ENCODE measurements around the gene VEPH1.
"Not testable (repeated sequence)": the region's sequence is repeated elsewhere in the genome, so short reads cannot be mapped to it uniquely, and the experiment has no call there.

The VEPH1 gene

GRCh38 chr3:157324869-157325268 lies 178.3 kb downstream of the VEPH1 start:
- H3K27ac ChIP-seq (ENCODE audit: low read length); H3K36me3 ChIP-seq (ENCODE audit: control insufficient read depth in 2 of 2, insufficient read depth in 2 of 2, low read length in 2 of 2); H3K27me3 ChIP-seq (ENCODE audit: control insufficient read depth in 1 of 2, insufficient read depth in 2 of 2, low read length in 2 of 2); H3K9me3 ChIP-seq (ENCODE audit: control insufficient read depth in 2 of 2, low read length in 2 of 2); H3K9ac ChIP-seq (ENCODE audit: low read length in 2 of 2); H3K4me3 ChIP-seq (ENCODE audit: low read length in 2 of 2); H3K4me1 ChIP-seq (ENCODE audit: control insufficient read depth, insufficient read depth, low read length): not testable (repeated sequence)

- no peaks in the 10 kb centered on the region for H3K27me3 ChIP-seq (ENCODE audit: control insufficient read depth in 1 of 2, insufficient read depth in 2 of 2, low read length in 2 of 2)
- H3K27ac ChIP-seq (ENCODE audit: low read length), result no peak overlapping the region
- H3K4me1 ChIP-seq (ENCODE audit: control insufficient read depth, insufficient read depth, low read length), result no peaks in the 10 kb centered on the region
- no peaks in the 10 kb centered on the region for H3K9me3 ChIP-seq (ENCODE audit: control insufficient read depth in 2 of 2, low read length in 2 of 2)
- no peak overlapping the region for H3K4me3 ChIP-seq (ENCODE audit: low read length in 2 of 2)
- H3K9ac ChIP-seq (ENCODE audit: low read length in 2 of 2), result no peak overlapping the region
- no peaks in the 10 kb centered on the region for H3K36me3 ChIP-seq (ENCODE audit: control insufficient read depth in 2 of 2, insufficient read depth in 2 of 2, low read length in 2 of 2)
These were observed 179.9 kb downstream of the VEPH1 start for GRCh38 chr3:157323360-157323759.

- H3K9me3 ChIP-seq (ENCODE audit: control insufficient read depth in 2 of 2, low read length in 2 of 2), result no peaks in the 10 kb centered on the region
- H3K36me3 ChIP-seq (ENCODE audit: control insufficient read depth in 2 of 2, insufficient read depth in 2 of 2, low read length in 2 of 2), result no peaks in the 10 kb centered on the region
- no peaks in the 10 kb centered on the region for H3K4me1 ChIP-seq (ENCODE audit: control insufficient read depth, insufficient read depth, low read length)
- no peak overlapping the region for H3K4me3 ChIP-seq (ENCODE audit: low read length in 2 of 2)
- H3K27me3 ChIP-seq (ENCODE audit: control insufficient read depth in 1 of 2, insufficient read depth in 2 of 2, low read length in 2 of 2), result no peaks in the 10 kb centered on the region
- no peak overlapping the region for H3K27ac ChIP-seq (ENCODE audit: low read length)
- no peak overlapping the region for H3K9ac ChIP-seq (ENCODE audit: low read length in 2 of 2)
These were observed 183.5 kb downstream of the VEPH1 start for GRCh38 chr3:157319672-157320071.

- Histone ChIP-seq H3K9me3 (ENCODE audit: control insufficient read depth in 2 of 2, low read length in 2 of 2) (no peaks in the 10 kb centered on the region), H3K4me3 (ENCODE audit: low read length in 2 of 2) (no peak overlapping the region), H3K4me1 (ENCODE audit: control insufficient read depth, insufficient read depth, low read length) (no peaks in the 10 kb centered on the region), H3K27ac (ENCODE audit: low read length) (no peak overlapping the region), H3K27me3 (ENCODE audit: control insufficient read depth in 1 of 2, insufficient read depth in 2 of 2, low read length in 2 of 2) (no peaks in the 10 kb centered on the region), H3K9ac (ENCODE audit: low read length in 2 of 2) (no peak overlapping the region), H3K36me3 (ENCODE audit: control insufficient read depth in 2 of 2, insufficient read depth in 2 of 2, low read length in 2 of 2) (no peaks in the 10 kb centered on the region)
These were observed 184.5 kb downstream of the VEPH1 start for GRCh38 chr3:157318639-157319288.

DNA sequence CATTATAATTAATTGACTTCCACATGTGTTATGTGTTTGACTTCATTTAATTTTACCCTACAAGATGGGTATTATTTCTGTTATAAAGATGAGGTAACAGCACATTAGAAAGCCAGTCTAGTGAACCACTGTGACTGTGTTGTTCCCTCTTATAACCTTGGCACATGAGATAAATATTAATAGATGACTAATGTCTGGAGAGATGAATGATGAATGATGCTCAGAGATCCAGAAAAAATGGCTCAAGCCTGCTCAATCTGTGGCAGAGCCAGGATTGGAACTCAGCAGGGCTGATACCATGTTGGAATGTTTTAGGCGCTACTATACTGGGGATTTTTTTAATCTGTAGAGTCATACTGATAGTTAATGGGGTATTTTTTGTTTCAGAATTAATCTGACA lies 185.3 kb downstream of the VEPH1 start:
- Histone ChIP-seq H3K9ac (ENCODE audit: low read length in 2 of 2) (no peak overlapping the region), H3K4me3 (ENCODE audit: low read length in 2 of 2) (no peak overlapping the region), H3K27ac (ENCODE audit: low read length) (no peak overlapping the region), H3K27me3 (ENCODE audit: control insufficient read depth in 1 of 2, insufficient read depth in 2 of 2, low read length in 2 of 2) (no peaks in the 10 kb centered on the region), H3K4me1 (ENCODE audit: control insufficient read depth, insufficient read depth, low read length) (no peaks in the 10 kb centered on the region), H3K9me3 (ENCODE audit: control insufficient read depth in 2 of 2, low read length in 2 of 2) (no peaks in the 10 kb centered on the region), H3K36me3 (ENCODE audit: control insufficient read depth in 2 of 2, insufficient read depth in 2 of 2, low read length in 2 of 2) (no peaks in the 10 kb centered on the region)

DNA sequence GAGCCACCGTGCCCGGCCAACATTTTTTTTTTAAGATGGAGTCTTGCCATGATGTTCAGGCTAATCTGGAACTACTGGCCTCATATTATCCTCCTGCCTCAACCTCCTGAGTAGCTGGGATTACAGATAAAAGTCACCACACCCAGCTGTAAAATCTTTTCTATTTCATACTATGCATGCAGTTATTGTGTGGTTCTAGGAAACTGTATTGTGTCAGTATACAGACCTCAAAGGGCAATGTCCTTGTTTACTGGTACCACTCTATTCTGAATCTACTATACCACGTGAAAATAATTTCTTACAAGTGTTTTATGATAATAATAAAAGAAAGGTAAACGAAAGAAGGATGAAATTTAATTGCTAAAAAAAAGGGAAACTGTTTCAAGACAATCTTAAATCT lies 190.0 kb downstream of the VEPH1 start:
- Histone ChIP-seq H3K9me3 (ENCODE audit: control insufficient read depth in 2 of 2, low read length in 2 of 2) (no peaks in the 10 kb centered on the region), H3K4me1 (ENCODE audit: control insufficient read depth, insufficient read depth, low read length) (no peaks in the 10 kb centered on the region), H3K4me3 (ENCODE audit: low read length in 2 of 2) (no peak overlapping the region), H3K9ac (ENCODE audit: low read length in 2 of 2) (no peak overlapping the region), H3K27ac (ENCODE audit: low read length) (no peak overlapping the region), H3K27me3 (ENCODE audit: control insufficient read depth in 1 of 2, insufficient read depth in 2 of 2, low read length in 2 of 2) (no peaks in the 10 kb centered on the region), H3K36me3 (ENCODE audit: control insufficient read depth in 2 of 2, insufficient read depth in 2 of 2, low read length in 2 of 2) (no peaks in the 10 kb centered on the region)

- Histone ChIP-seq H3K9ac (ENCODE audit: low read length in 2 of 2) (no peak overlapping the region), H3K27me3 (ENCODE audit: control insufficient read depth in 1 of 2, insufficient read depth in 2 of 2, low read length in 2 of 2) (no peaks in the 10 kb centered on the region), H3K9me3 (ENCODE audit: control insufficient read depth in 2 of 2, low read length in 2 of 2) (no peaks in the 10 kb centered on the region), H3K4me3 (ENCODE audit: low read length in 2 of 2) (no peak overlapping the region), H3K4me1 (ENCODE audit: control insufficient read depth, insufficient read depth, low read length) (no peaks in the 10 kb centered on the region), H3K27ac (ENCODE audit: low read length) (no peak overlapping the region), H3K36me3 (ENCODE audit: control insufficient read depth in 2 of 2, insufficient read depth in 2 of 2, low read length in 2 of 2) (no peaks in the 10 kb centered on the region)
These were observed 190.9 kb downstream of the VEPH1 start for GRCh38 chr3:157312376-157312745.

DNA sequence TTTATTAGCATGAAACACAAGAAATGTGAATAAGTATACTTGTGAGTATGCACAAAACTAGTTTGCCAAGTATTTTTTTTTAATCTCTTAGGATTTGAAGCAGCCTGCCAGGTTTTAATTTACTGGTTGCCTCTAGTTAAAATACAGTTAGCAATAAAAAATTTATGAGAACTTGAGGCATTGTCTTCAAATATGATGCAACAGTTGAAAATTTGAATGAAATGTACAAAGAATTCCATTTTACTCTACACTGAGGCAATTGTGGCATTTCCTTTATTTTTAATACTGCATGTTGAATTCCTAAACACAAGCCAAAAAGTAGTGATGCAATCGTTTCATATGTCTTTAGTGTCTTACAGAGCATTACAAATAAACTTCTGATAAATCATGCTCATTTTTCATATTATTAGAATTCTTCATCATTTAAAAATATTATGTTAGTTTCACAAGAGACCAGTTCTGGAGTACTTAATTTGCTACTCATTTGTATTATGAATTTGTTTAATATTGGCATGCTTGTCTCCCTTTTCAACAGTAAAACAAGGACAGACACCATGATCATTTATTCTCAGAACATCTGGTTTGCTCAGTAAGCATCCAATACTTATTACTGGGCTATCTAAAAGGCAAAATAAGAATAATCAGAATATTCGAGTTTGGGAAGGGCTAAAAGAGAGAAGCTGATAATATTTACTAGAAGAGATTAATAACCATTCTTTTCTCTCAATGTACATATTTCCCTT lies 191.4 kb downstream of the VEPH1 start:
- Histone ChIP-seq H3K9ac (ENCODE audit: low read length in 2 of 2) (no peak overlapping the region), H3K4me3 (ENCODE audit: low read length in 2 of 2) (no peak overlapping the region), H3K27me3 (ENCODE audit: control insufficient read depth in 1 of 2, insufficient read depth in 2 of 2, low read length in 2 of 2) (no peaks in the 10 kb centered on the region), H3K9me3 (ENCODE audit: control insufficient read depth in 2 of 2, low read length in 2 of 2) (no peaks in the 10 kb centered on the region), H3K36me3 (ENCODE audit: control insufficient read depth in 2 of 2, insufficient read depth in 2 of 2, low read length in 2 of 2) (no peaks in the 10 kb centered on the region), H3K27ac (ENCODE audit: low read length) (no peak overlapping the region), H3K4me1 (ENCODE audit: control insufficient read depth, insufficient read depth, low read length) (no peaks in the 10 kb centered on the region)

DNA sequence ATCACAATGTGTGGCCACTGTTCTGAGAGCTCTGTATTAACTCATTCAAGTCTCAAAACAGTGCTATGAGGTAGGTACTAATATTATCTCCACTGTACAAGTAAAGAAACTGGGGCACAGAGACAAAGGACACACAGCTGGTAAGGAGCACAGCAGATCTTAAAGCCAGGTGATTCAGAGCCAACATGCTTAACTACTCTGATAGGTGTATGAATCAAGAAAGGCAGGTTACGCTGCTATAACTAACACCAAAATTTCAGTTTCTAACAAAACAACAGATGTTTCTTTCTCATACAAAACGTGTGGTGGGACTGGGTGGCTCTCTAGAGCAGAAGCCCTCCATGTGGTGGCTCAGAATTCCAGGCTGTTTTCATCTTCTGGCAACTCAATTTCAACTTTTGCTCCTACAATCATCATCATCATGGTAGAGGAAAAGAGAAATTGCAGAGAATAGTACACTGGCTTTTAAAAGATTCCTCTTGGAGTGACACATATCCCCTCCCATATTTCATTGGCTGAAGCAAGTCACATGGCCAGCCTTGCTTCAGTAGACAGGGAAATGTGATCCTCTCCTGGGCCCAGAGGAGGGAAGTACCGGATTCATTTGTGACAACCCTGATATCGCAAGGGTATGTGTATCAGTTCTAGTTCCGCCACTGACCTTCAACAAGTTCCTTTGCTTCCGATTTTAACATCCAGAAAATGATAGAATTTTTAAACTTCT lies 192.7 kb downstream of the VEPH1 start:
- no peaks in the 10 kb centered on the region for H3K36me3 ChIP-seq (ENCODE audit: control insufficient read depth in 2 of 2, insufficient read depth in 2 of 2, low read length in 2 of 2)
- H3K9ac ChIP-seq (ENCODE audit: low read length in 2 of 2), result no peak overlapping the region
- H3K27me3 ChIP-seq (ENCODE audit: control insufficient read depth in 1 of 2, insufficient read depth in 2 of 2, low read length in 2 of 2), result no peaks in the 10 kb centered on the region
- H3K4me3 ChIP-seq (ENCODE audit: low read length in 2 of 2), result no peak overlapping the region
- H3K9me3 ChIP-seq (ENCODE audit: control insufficient read depth in 2 of 2, low read length in 2 of 2), result no peaks in the 10 kb centered on the region
- H3K27ac ChIP-seq (ENCODE audit: low read length), result no peak overlapping the region
- H3K4me1 ChIP-seq (ENCODE audit: control insufficient read depth, insufficient read depth, low read length), result no peaks in the 10 kb centered on the region

- H3K27me3 ChIP-seq (ENCODE audit: control insufficient read depth in 1 of 2, insufficient read depth in 2 of 2, low read length in 2 of 2), result no peaks in the 10 kb centered on the region
- H3K9ac ChIP-seq (ENCODE audit: low read length in 2 of 2), result no peak overlapping the region
- no peak overlapping the region for H3K4me3 ChIP-seq (ENCODE audit: low read length in 2 of 2)
- H3K9me3 ChIP-seq (ENCODE audit: control insufficient read depth in 2 of 2, low read length in 2 of 2), result no peaks in the 10 kb centered on the region
- H3K4me1 ChIP-seq (ENCODE audit: control insufficient read depth, insufficient read depth, low read length), result no peaks in the 10 kb centered on the region
- no peak overlapping the region for H3K27ac ChIP-seq (ENCODE audit: low read length)
- H3K36me3 ChIP-seq (ENCODE audit: control insufficient read depth in 2 of 2, insufficient read depth in 2 of 2, low read length in 2 of 2), result no peaks in the 10 kb centered on the region
These were observed 196.7 kb downstream of the VEPH1 start for GRCh38 chr3:157306502-157306901.

DNA sequence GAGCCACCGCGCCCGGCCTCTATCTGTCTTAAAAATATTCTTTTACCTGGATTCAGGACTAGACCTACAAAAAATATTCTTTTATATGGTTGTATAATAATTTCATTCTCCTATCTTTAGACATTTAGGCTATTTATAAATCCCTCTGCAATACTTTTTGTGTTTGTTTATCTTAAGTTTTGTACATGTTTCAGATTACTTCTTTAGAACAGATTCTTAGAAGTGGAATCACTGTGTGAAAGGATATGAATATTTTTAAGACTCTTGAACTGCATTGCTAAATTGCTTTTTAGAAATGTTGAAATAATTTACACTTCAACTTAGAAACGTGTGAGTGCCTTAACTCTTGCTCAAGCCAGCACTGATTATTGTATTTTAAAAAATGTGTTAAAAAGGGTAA lies 197.8 kb downstream of the VEPH1 start:
- Histone ChIP-seq H3K9ac (ENCODE audit: low read length in 2 of 2) (no peak overlapping the region), H3K9me3 (ENCODE audit: control insufficient read depth in 2 of 2, low read length in 2 of 2) (no peaks in the 10 kb centered on the region), H3K27me3 (ENCODE audit: control insufficient read depth in 1 of 2, insufficient read depth in 2 of 2, low read length in 2 of 2) (no peaks in the 10 kb centered on the region), H3K4me1 (ENCODE audit: control insufficient read depth, insufficient read depth, low read length) (no peaks in the 10 kb centered on the region), H3K27ac (ENCODE audit: low read length) (no peak overlapping the region), H3K4me3 (ENCODE audit: low read length in 2 of 2) (no peak overlapping the region), H3K36me3 (ENCODE audit: control insufficient read depth in 2 of 2, insufficient read depth in 2 of 2, low read length in 2 of 2) (no peaks in the 10 kb centered on the region)
